Measurements from ENCODE around the gene AMBN.
"Not testable (repeated sequence)": the region's sequence is repeated elsewhere in the genome, so short reads cannot be mapped to it uniquely, and the experiment has no call there.

AMBN gene

DNA sequence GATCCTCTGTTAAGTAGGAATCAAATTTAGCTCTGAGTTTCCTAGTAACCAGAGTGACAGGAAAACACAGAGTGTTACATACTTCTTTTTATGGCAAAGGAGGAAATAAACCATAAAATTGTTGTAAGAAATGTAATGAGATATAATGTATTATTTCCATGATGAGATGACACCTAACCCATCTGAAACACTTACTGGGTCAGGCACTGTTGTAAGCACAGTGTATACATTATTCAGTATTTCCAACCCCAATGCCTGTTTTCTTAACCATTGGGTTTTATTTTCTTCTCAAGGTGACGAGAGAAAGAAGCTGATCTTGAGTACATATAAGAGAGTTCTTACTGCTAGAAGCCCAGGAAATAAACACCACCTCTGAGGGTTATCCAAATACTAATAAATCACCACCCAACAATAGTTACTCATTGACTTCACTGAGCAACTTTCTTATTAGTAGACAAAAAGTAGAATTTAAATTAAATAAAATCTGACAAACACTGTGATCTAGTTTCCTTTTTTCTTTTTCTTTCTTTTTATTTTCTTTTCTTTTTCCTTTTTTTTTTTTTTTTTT is 32.3 kb downstream of the AMBN start:
- Histone ChIP-seq H3K27me3 (no peaks in the 10 kb centered on the region), H3K36me3 (no peaks in the 10 kb centered on the region), H3K4me2 (no peak overlapping the region), H3K27ac (no peak overlapping the region), H3K4me1 (no peaks in the 10 kb centered on the region), H3K9ac (no peak overlapping the region), H4K20me1 (no peaks in the 10 kb centered on the region), H3K4me3 (no peak overlapping the region), H3K9me3 (replicated peaks in 1 of 11) (0 out of 22 replicates have a peak, but pooled peaks cover 0 to 2% (median 0%) of the 10 kb centered on the region in 11 experiments)
- no peak for TF ChIP-seq Cebpa-rat (IDR thresholded peaks at IDR 0.05)

DNA sequence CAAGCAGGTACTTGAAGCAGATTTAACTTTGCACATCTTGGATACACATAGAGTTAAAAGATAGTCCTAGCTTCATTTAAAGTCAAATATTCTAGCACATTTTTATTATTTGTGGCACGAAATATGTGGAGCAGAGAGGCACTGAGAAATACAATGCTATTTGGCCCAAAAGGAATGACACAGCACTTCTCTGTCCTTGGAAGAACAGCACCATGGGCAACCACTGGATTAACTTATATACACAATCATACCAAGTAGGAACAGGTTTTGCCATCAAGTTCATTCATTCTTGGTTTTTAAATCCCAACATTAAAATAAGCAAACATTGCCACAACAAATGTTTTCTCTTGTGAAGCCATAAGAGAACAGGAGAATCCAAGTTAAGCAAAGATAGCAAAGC is 35.6 kb downstream of the AMBN start:
- H3K4me2 ChIP-seq = no peak overlapping the region
- H3K27me3 ChIP-seq = no peaks in the 10 kb centered on the region
- TF ChIP-seq Cebpa-rat (IDR thresholded peaks at IDR 0.05) = no peak
- H3K36me3 ChIP-seq = no peaks in the 10 kb centered on the region
- H3K4me3 ChIP-seq = no peak overlapping the region
- H3K4me1 ChIP-seq = no peaks in the 10 kb centered on the region
- H3K9me3 ChIP-seq (replicated peaks in 1 of 11) = 0 out of 22 replicates have a peak, but pooled peaks cover 0 to 2% (median 0%) of the 10 kb centered on the region in 11 experiments
- no peak overlapping the region for H3K27ac ChIP-seq
- H4K20me1 ChIP-seq = no peaks in the 10 kb centered on the region
- no peak overlapping the region for H3K9ac ChIP-seq

DNA sequence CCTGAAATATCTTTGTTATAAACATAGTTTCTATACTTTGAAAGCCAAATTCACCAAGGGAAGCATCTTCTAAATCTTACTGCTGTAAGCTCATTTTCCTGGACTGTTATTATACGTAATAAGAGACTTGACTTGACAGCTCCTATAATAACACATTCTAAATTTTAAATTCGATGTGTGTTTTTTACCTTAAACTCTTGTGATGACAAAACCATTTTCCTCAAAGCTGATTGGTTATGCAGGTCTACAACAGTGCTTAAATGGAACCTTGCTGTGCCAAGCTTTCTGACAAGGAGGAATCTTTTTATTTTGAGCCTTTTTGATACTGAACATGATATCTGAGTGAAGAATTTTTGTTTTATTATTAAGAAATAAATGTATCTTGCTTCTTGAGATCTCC is 36.4 kb downstream of the AMBN start, which contains the start of gene ENAM:
ENAM (plus strand) TSS at position 301 of the 400 bp plus-strand sequence. CDS start 757 bp downstream, outside the sequence.
- no peak within 1 kb of the TSS for H3K4me3 ChIP-seq
- H3K36me3 ChIP-seq = no peaks in the 10 kb centered on the region
- no peak within 1 kb of the TSS for H3K4me2 ChIP-seq
- no peak for TF ChIP-seq Cebpa-rat (IDR thresholded peaks at IDR 0.05)
- H3K27me3 ChIP-seq = no peaks in the 10 kb centered on the region
- H3K27ac ChIP-seq = no peak within 1 kb of the TSS
- H3K9ac ChIP-seq = no peak within 1 kb of the TSS
- no peaks in the 10 kb centered on the region for H4K20me1 ChIP-seq
- no peaks in the 10 kb centered on the region for H3K4me1 ChIP-seq
- H3K9me3 ChIP-seq (replicated peaks in 1 of 11) = 0 out of 22 replicates have a peak, but pooled peaks cover 0 to under 1% (median 0%) of the 10 kb centered on the region in 11 experiments

- Histone ChIP-seq H3K4me1 (no peaks in the 10 kb centered on the region), H3K36me3 (no peaks in the 10 kb centered on the region), H3K27me3 (no peaks in the 10 kb centered on the region), H3K9ac (no peak overlapping the region), H3K4me2 (no peak overlapping the region), H3K9me3 (replicated peaks in 1 of 11) (no peaks in the 10 kb centered on the region), H3K4me3 (no peak overlapping the region), H4K20me1 (no peaks in the 10 kb centered on the region), H3K27ac (no peak overlapping the region)
- no peak for TF ChIP-seq Cebpa-rat (IDR thresholded peaks at IDR 0.05)
Measured at GRCh38 chr4:70629469-70630090, 37.5 kb downstream of the AMBN start.

DNA sequence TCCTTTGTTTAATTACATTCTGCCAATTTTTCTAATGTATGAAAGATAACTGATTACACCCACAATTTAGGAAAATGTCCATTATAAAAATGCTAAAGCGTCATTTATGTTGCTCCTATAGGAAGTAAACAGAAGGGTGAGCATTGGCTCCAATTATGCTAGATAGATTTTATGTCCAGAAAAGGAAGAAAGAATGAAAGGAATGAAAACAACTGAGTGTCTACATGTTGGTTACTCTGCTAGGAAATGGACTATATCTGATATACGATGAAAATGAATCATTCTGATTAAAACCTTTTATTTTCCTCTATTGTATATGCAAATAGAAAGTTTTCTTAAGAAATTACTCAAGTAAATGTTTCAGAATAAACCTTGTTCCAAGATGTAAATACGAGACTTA is 38.1 kb downstream of the AMBN start:
- no peak overlapping the region for H3K4me3 ChIP-seq
- no peaks in the 10 kb centered on the region for H3K4me1 ChIP-seq
- H3K4me2 ChIP-seq = no peak overlapping the region
- H3K27me3 ChIP-seq = no peaks in the 10 kb centered on the region
- no peak overlapping the region for H3K9ac ChIP-seq
- H3K36me3 ChIP-seq = no peaks in the 10 kb centered on the region
- no peaks in the 10 kb centered on the region for H3K9me3 ChIP-seq (replicated peaks in 1 of 11)
- H3K27ac ChIP-seq = no peak overlapping the region
- TF ChIP-seq Cebpa-rat (IDR thresholded peaks at IDR 0.05) = no peak
- H4K20me1 ChIP-seq = no peaks in the 10 kb centered on the region

DNA sequence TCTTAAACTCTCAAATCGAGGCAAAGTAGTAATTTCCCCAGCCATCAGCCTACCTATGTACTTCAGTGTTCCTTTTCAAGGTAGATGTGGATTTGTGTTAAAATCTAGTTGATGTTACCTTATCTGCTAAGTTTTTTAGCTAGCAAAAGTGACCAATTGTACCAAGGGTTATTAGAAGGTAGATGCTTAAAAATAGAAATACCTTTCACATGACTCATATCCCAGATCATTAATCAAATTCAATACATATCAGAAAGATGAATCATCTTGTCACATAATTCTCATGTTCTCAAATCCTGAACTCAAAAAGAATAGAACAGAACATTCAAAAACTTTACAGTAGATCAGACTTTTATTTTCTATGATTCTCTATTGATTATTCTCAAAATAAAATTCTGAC is 40.0 kb downstream of the AMBN start:
- Histone ChIP-seq H3K36me3 (no peaks in the 10 kb centered on the region), H3K27me3 (no peaks in the 10 kb centered on the region), H3K4me3 (no peak overlapping the region), H3K27ac (no peak overlapping the region), H3K4me2 (no peak overlapping the region), H3K9me3 (replicated peaks in 1 of 11) (no peaks in the 10 kb centered on the region), H3K9ac (no peak overlapping the region), H3K4me1 (no peaks in the 10 kb centered on the region), H4K20me1 (no peaks in the 10 kb centered on the region)
- TF ChIP-seq Cebpa-rat (IDR thresholded peaks at IDR 0.05) = no peak

DNA sequence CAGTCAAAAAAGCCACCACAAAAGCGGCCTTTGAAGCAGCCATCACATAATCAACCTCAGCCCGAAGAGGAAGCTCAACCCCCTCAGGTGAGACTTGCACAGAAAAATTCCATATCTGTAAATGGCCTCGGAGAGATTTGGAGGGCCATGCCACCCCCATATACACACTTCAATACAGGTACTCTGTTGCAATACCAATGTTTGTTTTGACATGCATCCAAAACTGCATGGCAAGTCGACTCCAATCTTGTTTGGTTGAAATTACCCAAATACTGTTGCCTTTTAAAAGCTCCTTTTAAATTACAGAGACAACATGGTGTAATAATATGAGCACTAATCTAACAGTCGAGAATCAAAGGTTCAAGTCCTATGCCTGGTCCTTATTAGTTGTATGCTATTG is 42.4 kb downstream of the AMBN start:
- no peak overlapping the region for H3K27ac ChIP-seq
- no peak overlapping the region for H3K9ac ChIP-seq
- H3K4me2 ChIP-seq = no peak overlapping the region
- no peaks in the 10 kb centered on the region for H3K36me3 ChIP-seq
- H3K27me3 ChIP-seq = no peaks in the 10 kb centered on the region
- no peak overlapping the region for H3K4me3 ChIP-seq
- no peaks in the 10 kb centered on the region for H3K4me1 ChIP-seq
- TF ChIP-seq Cebpa-rat (IDR thresholded peaks at IDR 0.05) = no peak
- no peaks in the 10 kb centered on the region for H4K20me1 ChIP-seq
- H3K9me3 ChIP-seq (replicated peaks in 1 of 11) = no peaks in the 10 kb centered on the region

DNA sequence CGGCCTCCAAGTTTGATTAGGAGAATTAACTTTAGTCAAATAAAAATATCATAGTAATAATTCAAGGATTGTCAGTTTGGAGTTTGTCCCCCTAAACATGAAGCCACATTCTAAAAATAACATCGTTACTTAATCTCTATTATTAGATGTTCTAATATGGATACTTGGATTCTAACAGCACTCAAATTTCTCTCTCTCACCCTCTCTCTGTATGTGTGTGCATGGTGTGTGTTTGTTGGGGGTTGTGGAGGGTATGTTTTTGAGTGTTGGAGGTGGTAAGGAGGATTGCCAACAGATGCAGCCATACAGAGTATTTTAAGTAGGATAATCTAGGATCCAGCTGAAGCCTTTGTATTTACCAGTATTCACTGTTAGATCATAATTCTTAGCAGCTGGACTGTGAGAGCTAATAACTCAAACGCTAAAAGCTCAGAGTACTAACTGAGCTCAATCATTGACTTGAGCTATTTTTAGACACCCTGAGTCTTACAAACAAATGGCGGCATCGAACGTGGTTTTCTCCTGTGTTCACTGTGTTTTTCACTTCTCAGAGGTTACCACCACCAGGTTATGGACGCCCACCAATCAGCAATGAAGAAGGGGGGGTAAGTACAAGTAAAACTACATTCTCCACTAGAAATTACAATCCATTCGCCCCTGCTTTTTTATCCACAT is 45.3 kb downstream of the AMBN start:
- H3K27ac ChIP-seq = no peak overlapping the region
- no peak overlapping the region for H3K4me2 ChIP-seq
- no peaks in the 10 kb centered on the region for H3K27me3 ChIP-seq
- H3K9me3 ChIP-seq (replicated peaks in 1 of 11) = no peaks in the 10 kb centered on the region
- H3K4me3 ChIP-seq = no peak overlapping the region
- H3K36me3 ChIP-seq = no peaks in the 10 kb centered on the region
- no peak for TF ChIP-seq Cebpa-rat (IDR thresholded peaks at IDR 0.05)
- no peaks in the 10 kb centered on the region for H3K4me1 ChIP-seq
- H3K9ac ChIP-seq = no peak overlapping the region
- H4K20me1 ChIP-seq = no peaks in the 10 kb centered on the region

DNA sequence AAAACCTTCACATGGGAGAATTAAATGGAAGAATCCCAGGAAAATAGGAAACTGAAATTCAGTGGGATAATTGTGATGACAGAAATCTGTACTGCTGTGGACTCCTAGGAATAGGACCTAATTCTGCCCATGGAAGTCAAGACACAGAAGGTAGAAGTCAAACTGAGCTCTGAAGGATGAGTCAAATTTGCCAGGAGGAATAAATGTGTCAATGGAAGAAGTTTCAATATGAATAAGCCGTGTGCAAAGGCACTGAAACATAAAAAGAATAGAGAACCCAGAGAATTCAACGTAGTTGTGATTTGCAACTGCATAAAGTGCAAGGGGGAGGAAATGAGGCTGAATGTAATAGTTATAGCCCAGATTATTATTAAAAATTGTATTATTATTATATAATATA is 48.1 kb downstream of the AMBN start:
- H4K20me1 ChIP-seq = no peaks in the 10 kb centered on the region
- no peaks in the 10 kb centered on the region for H3K27me3 ChIP-seq
- no peaks in the 10 kb centered on the region for H3K4me1 ChIP-seq
- H3K27ac ChIP-seq = no peak overlapping the region
- no peak overlapping the region for H3K9ac ChIP-seq
- no peak for TF ChIP-seq Cebpa-rat (IDR thresholded peaks at IDR 0.05)
- H3K36me3 ChIP-seq = no peaks in the 10 kb centered on the region
- no peaks in the 10 kb centered on the region for H3K9me3 ChIP-seq (replicated peaks in 1 of 11)
- no peak overlapping the region for H3K4me2 ChIP-seq
- no peak overlapping the region for H3K4me3 ChIP-seq

- H4K20me1 ChIP-seq; H3K9ac ChIP-seq; H3K4me1 ChIP-seq; H3K27ac ChIP-seq; H3K4me3 ChIP-seq; H3K27me3 ChIP-seq; H3K9me3 ChIP-seq (replicated peaks in 1 of 11); H3K4me2 ChIP-seq; H3K36me3 ChIP-seq: not testable (repeated sequence)
Measured at GRCh38 chr4:70650741-70651140, 58.7 kb downstream of the AMBN start.

Data from BLaER1 treated with 17β-estradiol and CSF1 and Interleukin-3, amounts not matched to agents 10 nM and 100 nM (cell line).